IMR-90 (cell line): ENCODE measurements around the gene MKX. TPM values are rescaled to one million over a fixed set of nuclear protein-coding genes. Genes with fewer than 3 reads are reported as not detected.

Source experiments
- ATAC-seq: fragments of 200-7000 bp; cut with Tn5 transposase; 2 replicates; pipeline ENCODE4 v1.9.1; 2020; ENCODE audit warnings: low read depth, mild to moderate bottlenecking, moderate library complexity
- BruUV-seq: library from RNA; stranded (reverse); fragments of 400-500 nt; replicated peaks from 2 replicates; lab custom pipeline; 2021; lab: Mats Ljungman, UMichigan
- CTCF ChIA-PET: fragments of 300-600 bp; formaldehyde crosslinking; extraction: SDS; loops from one replicate; lab custom pipeline; 2021; ENCODE audit warnings: antibody characterized with exemption; lab: Yijun Ruan, JAX
- POLR2A ChIA-PET: fragments of 300-600 bp; sonication (Branson Sonifier 250); formaldehyde crosslinking; loops from one replicate; lab custom pipeline; 2022; ENCODE audit warnings: antibody characterized with exemption; ENCODE audit not compliant: unreplicated experiment; lab: Charles Lee
- DNase-seq: peaks from one replicate; pipeline ENCODE4 v3.0.0; 2013
- H2AFZ ChIP-seq: replicated peaks from 2 replicates; pipeline ENCODE3; 2013; ENCODE audit warnings: low read length, mild to moderate bottlenecking; ENCODE audit not compliant: poor library complexity
- H2AK5ac ChIP-seq: 2 replicates; pipeline ENCODE4 v1.6.1; 2013; ENCODE audit warnings: low read depth, low read length, inconsistent platforms
- H2AK9ac ChIP-seq: replicated peaks from 2 replicates; pipeline ENCODE3; 2013; ENCODE audit warnings: mild to moderate bottlenecking, low read depth, low read length, moderate library complexity; ENCODE audit not compliant: poor library complexity
- H2BK120ac ChIP-seq: 2 replicates; pipeline ENCODE4 v1.6.1; 2013; ENCODE audit warnings: low read depth, low read length, inconsistent platforms
- H2BK15ac ChIP-seq: 3 replicates; pipeline ENCODE4 v1.6.1; 2013; ENCODE audit warnings: low read depth, low read length, inconsistent platforms
- H2BK20ac ChIP-seq: 2 replicates; pipeline ENCODE4 v1.6.1; 2013; ENCODE audit warnings: low read depth, mild to moderate bottlenecking, inconsistent platforms, low read length, moderate library complexity
- H2BK5ac ChIP-seq: 2 replicates; pipeline ENCODE4 v1.6.1; 2013; ENCODE audit warnings: mild to moderate bottlenecking, low read depth, low read length, inconsistent platforms; ENCODE audit not compliant: poor library complexity, severe bottlenecking
- H3K14ac ChIP-seq: replicated peaks from 2 replicates; pipeline ENCODE4 v1.6.1; 2013; ENCODE audit warnings: low read depth, low read length, inconsistent platforms
- H3K18ac ChIP-seq: 2 replicates; pipeline ENCODE4 v1.6.1; 2013; ENCODE audit warnings: low read depth, low read length, control low read depth
- H3K23ac ChIP-seq: 2 replicates; pipeline ENCODE4 v1.6.1; 2013; ENCODE audit warnings: low read depth, low read length, inconsistent platforms
- H3K27ac ChIP-seq: 2 replicates; pipeline ENCODE4 v1.5.1; 2013; ENCODE audit warnings: mild to moderate bottlenecking, control low read depth, low read length; ENCODE audit not compliant: insufficient read depth
- H3K27me3 ChIP-seq: 2 replicates; pipeline ENCODE4 v1.6.1; 2013; ENCODE audit warnings: low read length; ENCODE audit not compliant: control insufficient read depth, insufficient read depth
- H3K36me3 ChIP-seq: 2 replicates; pipeline ENCODE4 v1.6.1; 2013; ENCODE audit warnings: low read length, mixed read lengths; ENCODE audit not compliant: control insufficient read depth, insufficient read depth
- H3K4ac ChIP-seq: 2 replicates; pipeline ENCODE4 v1.6.1; 2013; ENCODE audit warnings: low read depth, low read length, inconsistent platforms
- H3K4me1 ChIP-seq: 2 replicates; pipeline ENCODE4 v1.6.1; 2013; ENCODE audit warnings: low read length, mixed read lengths; ENCODE audit not compliant: control insufficient read depth, insufficient read depth
- H3K4me2 ChIP-seq: 2 replicates; pipeline ENCODE4 v1.6.1; 2013; ENCODE audit warnings: low read depth, mild to moderate bottlenecking, control low read depth, low read length, moderate library complexity
- H3K4me3 ChIP-seq: 2 replicates; pipeline ENCODE4 v1.5.1; 2013; ENCODE audit warnings: low read depth, mild to moderate bottlenecking, control low read depth, low read length, moderate library complexity; ENCODE audit not compliant: insufficient read depth
- H3K56ac ChIP-seq: 2 replicates; pipeline ENCODE4 v1.6.1; 2013; ENCODE audit warnings: low read length, inconsistent platforms; ENCODE audit not compliant: insufficient read depth; ENCODE audit errors: extremely low read depth
- H3K79me1 ChIP-seq, 2 experiments: 2 replicates each; pipeline ENCODE4 v1.6.1; 2013; ENCODE audit warnings: low read length in 2 of 2, inconsistent platforms in 1 of 2, low read depth in 1 of 2
- H3K9ac ChIP-seq: 2 replicates; pipeline ENCODE4 v1.6.1; 2013; ENCODE audit warnings: low read depth, low read length, control low read depth
- H3K9me1 ChIP-seq: 2 replicates; pipeline ENCODE4 v1.6.1; 2013; ENCODE audit warnings: low read length, inconsistent platforms; ENCODE audit not compliant: insufficient read depth
- H3K9me3 ChIP-seq: 2 replicates; pipeline ENCODE4 v1.6.1; 2013; ENCODE audit warnings: low read length; ENCODE audit not compliant: control insufficient read depth, insufficient read depth
- H4K20me1 ChIP-seq: 2 replicates; pipeline ENCODE4 v1.6.1; 2013; ENCODE audit warnings: low read length, inconsistent platforms; ENCODE audit not compliant: insufficient read depth
- H4K5ac ChIP-seq: 2 replicates; pipeline ENCODE4 v1.6.1; 2013; ENCODE audit warnings: mild to moderate bottlenecking, low read depth, low read length, control low read depth
- H4K8ac ChIP-seq, 2 experiments: 2 replicates each; pipeline ENCODE4 v1.6.1; 2013; ENCODE audit warnings: low read depth in 2 of 2, low read length in 2 of 2, control low read depth in 1 of 2, inconsistent platforms in 1 of 2
- H4K91ac ChIP-seq: 2 replicates; pipeline ENCODE4 v1.6.1; 2013; ENCODE audit warnings: low read depth, low read length, inconsistent platforms; ENCODE audit not compliant: insufficient read depth
- BHLHE40 ChIP-seq: fragments of 150-350 bp; IDR thresholded peaks from 2 replicates; pipeline ENCODE4 v1.6.1; 2016; ENCODE audit warnings: mild to moderate bottlenecking, low read depth, low read length
- CHD1 ChIP-seq: IDR thresholded peaks from 2 replicates; pipeline ENCODE4 v1.6.1; 2012; ENCODE audit warnings: low read depth, low read length, improper control_type of control experiment
- FOS ChIP-seq: fragments of 150-350 bp; IDR thresholded peaks from 2 replicates; pipeline ENCODE4 v1.6.1; 2016; ENCODE audit warnings: low read depth, low read length
- MAFK ChIP-seq: IDR thresholded peaks from 2 replicates; pipeline ENCODE4 v1.6.1; 2012; ENCODE audit warnings: low read depth, low read length, improper control_type of control experiment
- MAZ ChIP-seq: IDR thresholded peaks from 2 replicates; pipeline ENCODE4 v1.6.1; 2012; ENCODE audit warnings: low read depth, mild to moderate bottlenecking, low read length, improper control_type of control experiment, moderate library complexity, borderline replicate concordance
- MXI1 ChIP-seq: IDR thresholded peaks from 2 replicates; pipeline ENCODE4 v1.6.1; 2012; ENCODE audit warnings: low read depth, mild to moderate bottlenecking, low read length, moderate library complexity, borderline replicate concordance
- NFE2L2 ChIP-seq: fragments of 150-350 bp; IDR thresholded peaks from 2 replicates; pipeline ENCODE4 v1.6.1; 2016; ENCODE audit warnings: low read depth, mild to moderate bottlenecking, low read length
- POLR2A ChIP-seq: IDR thresholded peaks from 2 replicates; pipeline ENCODE4 v1.6.1; 2012; ENCODE audit warnings: mild to moderate bottlenecking, low read depth, low read length
- RAD21 ChIP-seq: IDR thresholded peaks from 2 replicates; pipeline ENCODE4 v1.6.1; 2012; ENCODE audit warnings: low read length, improper control_type of control experiment
- RFX5 ChIP-seq: IDR thresholded peaks from 2 replicates; pipeline ENCODE4 v1.8.0; 2012; ENCODE audit warnings: low read depth, mild to moderate bottlenecking, low read length, moderate library complexity
- SMC3 ChIP-seq: fragments of 150-350 bp; IDR thresholded peaks from 2 replicates; pipeline ENCODE4 v1.6.1; 2016; ENCODE audit warnings: low read depth, mild to moderate bottlenecking, antibody characterized with exemption, low read length, moderate library complexity
- WGBS, 2 experiments: methylation state at CpG; one replicate each; pipeline versions ENCODE4 v1.1.5 to v1.1.7; 2013; ENCODE audit warnings: missing lambda C conversion rate in 2 of 2; ENCODE audit not compliant: insufficient read length in 1 of 2; ENCODE audit errors: extremely low coverage in 2 of 2; 5-methylcytosine and 5-hydroxymethylcytosine counted together
- dilution Hi-C: fragments of 300-500 bp; cut with HindIII; formaldehyde crosslinking; loops from one replicate; pipeline ENCODE4 v1.14.3; 2018; ENCODE audit warnings: low sequenced_read_pairs; ENCODE audit not compliant: unreplicated experiment
- in situ Hi-C: fragments of 300-500 bp; cut with MboI; formaldehyde crosslinking; loops from 3 replicates; pipeline ENCODE4 v1.14.3; 2019; ENCODE audit warnings: low sequenced_read_pairs, inconsistent platforms, mixed read lengths
- intact Hi-C: fragments of 100-400 bp; cut with micrococcal nuclease; formaldehyde crosslinking; loops from 2 replicates; pipeline ENCODE4 v1.10.0; 2022
- polyA plus RNA-seq, 3 experiments: library from polyadenylated mRNA; depleted of rRNA; stranded (reverse); fragments of >200 nt; gene quantifications; 2 replicates each; pipeline ENCODE4 v1.2.3, GENCODE V29; 2012; ENCODE audit warnings: low replicate concordance in 1 of 3
- total RNA-seq: library from RNA; depleted of rRNA; stranded (reverse); fragments of >200 nt; gene quantifications from 2 replicates; pipeline ENCODE4 v1.2.3, GENCODE V29; 2012
- TF ChIP-seq, protein P1 (sequence below): conservative IDR thresholded peaks from 2 replicates; pipeline ENCODE4 v1.5.1; 2012; ENCODE audit warnings: mild to moderate bottlenecking, low read depth, low read length, improper control_type of control experiment
- TF ChIP-seq, protein P2 (sequence below): fragments of 150-350 bp; IDR thresholded peaks from 2 replicates; pipeline ENCODE4 v1.6.1; 2016; ENCODE audit warnings: low read depth, mild to moderate bottlenecking, low read length, moderate library complexity, borderline replicate concordance

The MKX gene
- total and polyA plus RNA-seq, 2 of the 4 experiments (the other 2 are of a cell fraction), result 0.10 to 0.36 TPM

DNA sequence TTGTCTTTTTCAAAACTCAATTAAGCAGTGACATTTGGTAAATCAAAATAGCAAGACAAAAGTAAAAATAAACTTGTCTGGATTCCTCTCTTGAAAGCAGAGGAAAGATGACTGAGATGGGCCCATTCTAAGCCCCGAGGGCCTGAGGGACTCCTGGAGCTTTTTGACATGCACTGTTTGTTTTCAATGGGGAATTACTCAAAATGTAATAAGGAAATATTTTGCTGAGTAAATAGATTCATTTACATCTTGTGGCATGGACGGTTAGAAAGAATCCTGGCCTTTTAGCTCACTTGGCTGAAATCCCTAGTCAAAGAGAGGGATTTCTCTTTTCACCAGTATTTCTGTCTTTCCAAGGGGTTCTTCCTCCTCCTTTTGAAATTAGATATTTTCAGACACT, 108.0 kb downstream of the MKX start (continued):
- TF ChIP-seq, protein P1, sequence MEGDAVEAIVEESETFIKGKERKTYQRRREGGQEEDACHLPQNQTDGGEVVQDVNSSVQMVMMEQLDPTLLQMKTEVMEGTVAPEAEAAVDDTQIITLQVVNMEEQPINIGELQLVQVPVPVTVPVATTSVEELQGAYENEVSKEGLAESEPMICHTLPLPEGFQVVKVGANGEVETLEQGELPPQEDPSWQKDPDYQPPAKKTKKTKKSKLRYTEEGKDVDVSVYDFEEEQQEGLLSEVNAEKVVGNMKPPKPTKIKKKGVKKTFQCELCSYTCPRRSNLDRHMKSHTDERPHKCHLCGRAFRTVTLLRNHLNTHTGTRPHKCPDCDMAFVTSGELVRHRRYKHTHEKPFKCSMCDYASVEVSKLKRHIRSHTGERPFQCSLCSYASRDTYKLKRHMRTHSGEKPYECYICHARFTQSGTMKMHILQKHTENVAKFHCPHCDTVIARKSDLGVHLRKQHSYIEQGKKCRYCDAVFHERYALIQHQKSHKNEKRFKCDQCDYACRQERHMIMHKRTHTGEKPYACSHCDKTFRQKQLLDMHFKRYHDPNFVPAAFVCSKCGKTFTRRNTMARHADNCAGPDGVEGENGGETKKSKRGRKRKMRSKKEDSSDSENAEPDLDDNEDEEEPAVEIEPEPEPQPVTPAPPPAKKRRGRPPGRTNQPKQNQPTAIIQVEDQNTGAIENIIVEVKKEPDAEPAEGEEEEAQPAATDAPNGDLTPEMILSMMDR, result no peak
- TF ChIP-seq CHD1, result no peak
- TF ChIP-seq RAD21, result no peak

DNA sequence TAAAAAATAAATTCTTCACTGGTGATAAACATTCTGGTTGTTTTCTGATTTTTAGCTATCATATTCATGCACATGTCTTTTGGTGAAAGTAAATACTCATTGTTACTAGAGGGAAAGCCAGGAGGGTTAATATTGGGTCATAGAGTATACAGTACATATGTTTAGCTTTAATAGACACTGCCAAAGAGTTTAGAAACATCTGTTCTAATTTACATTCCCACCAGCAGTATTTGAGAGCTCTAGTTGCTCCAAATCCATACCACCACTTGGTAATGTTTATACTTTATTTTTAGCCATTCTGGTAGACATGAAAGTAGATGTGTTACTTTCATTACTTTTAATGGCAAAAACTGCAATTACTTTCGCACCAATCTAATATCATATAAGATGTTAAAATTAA, 108.8 kb downstream of the MKX start:
- Histone ChIP-seq H3K27ac (no peak overlapping the region), H3K4me1 (no peaks in the 10 kb centered on the region; the same call in 1 of the 2 replicates), H2AFZ (no peak overlapping the region), H3K36me3 (no peaks in the 10 kb centered on the region), H2AK9ac (no peak overlapping the region), H3K14ac (no peak overlapping the region), H3K18ac (no peak overlapping the region), H3K4me3 (no peak overlapping the region), H2BK120ac (no peak overlapping the region), H3K27me3 (no peaks in the 10 kb centered on the region), H3K9me1 (no peaks in the 10 kb centered on the region), H4K8ac (no peak overlapping the region), H2AK5ac (no peak overlapping the region), H4K91ac (no peak overlapping the region), H4K5ac (no peak overlapping the region), H2BK15ac (no peak overlapping the region), H3K9ac (no peak overlapping the region), H3K9me3 (no peaks in the 10 kb centered on the region), H3K23ac (no peak overlapping the region), H3K4me2 (no peak overlapping the region), H2BK20ac (no peak overlapping the region), H3K4ac (no peak overlapping the region), H3K56ac (no peak overlapping the region), H2BK5ac (no peak overlapping the region), H4K20me1 (no peaks in the 10 kb centered on the region), H3K79me1 (no peaks in the 10 kb centered on the region)
- no CpG with 5 or more reads among the region's 1 CpG for WGBS, 2 experiments
- CTCF ChIA-PET, result no interaction called here
- POLR2A ChIA-PET, result no interaction called here
- DNase-seq (no peak), ATAC-seq (0 out of 2 replicates have a peak, but pooled peaks have one; percentile 17)
- dilution Hi-C loops, result no loop called here
- in situ Hi-C loops, result no loop called here
- intact Hi-C loops, result no loop called here
- BruUV-seq, result no TSS peak
- no peak for TF ChIP-seq CHD1
- TF ChIP-seq MAFK, result no peak
- no peak for TF ChIP-seq RFX5
- TF ChIP-seq RAD21, result no peak
- TF ChIP-seq MXI1, result no peak
- no peak for TF ChIP-seq POLR2A
- TF ChIP-seq, protein P2, sequence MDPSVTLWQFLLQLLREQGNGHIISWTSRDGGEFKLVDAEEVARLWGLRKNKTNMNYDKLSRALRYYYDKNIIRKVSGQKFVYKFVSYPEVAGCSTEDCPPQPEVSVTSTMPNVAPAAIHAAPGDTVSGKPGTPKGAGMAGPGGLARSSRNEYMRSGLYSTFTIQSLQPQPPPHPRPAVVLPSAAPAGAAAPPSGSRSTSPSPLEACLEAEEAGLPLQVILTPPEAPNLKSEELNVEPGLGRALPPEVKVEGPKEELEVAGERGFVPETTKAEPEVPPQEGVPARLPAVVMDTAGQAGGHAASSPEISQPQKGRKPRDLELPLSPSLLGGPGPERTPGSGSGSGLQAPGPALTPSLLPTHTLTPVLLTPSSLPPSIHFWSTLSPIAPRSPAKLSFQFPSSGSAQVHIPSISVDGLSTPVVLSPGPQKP, result no peak
- no peak for TF ChIP-seq MAZ
- TF ChIP-seq SMC3, result no peak
- TF ChIP-seq, protein P1, result no peak
- no peak for TF ChIP-seq NFE2L2
- no peak for TF ChIP-seq FOS
- no peak for TF ChIP-seq BHLHE40
